Activated naive CD4-positive, alpha-beta T cell treated with anti-CD3 and anti-CD28 coated beads, Interleukin-2, amount 50 U/mL, for 72 hours (primary cell): ENCODE data around the gene LTBP3. TPM values are rescaled to one million over a fixed set of nuclear protein-coding genes. Genes with fewer than 3 reads are reported as not detected.
A peak's percentile ranks its signal among the peaks of the same experiment; 100 is the strongest.
"Not testable (repeated sequence)": the region's sequence is repeated elsewhere in the genome, so short reads cannot be mapped to it uniquely, and the experiment has no call there.

Experiments
- ATAC-seq, 2 donors: fragments of 150-1000 bp; cut with Tn5 transposase; 2 replicates each; pipeline ENCODE4 v1.10.0; 2021; ENCODE audit warnings: mild to moderate bottlenecking in 2 of 2, moderate library complexity in 2 of 2
- DNase-seq, 2 donors: peaks; one replicate each; pipeline ENCODE4 v3.0.0; 2021 to 2022; ENCODE audit warnings: low spot score in 2 of 2
- H3K27ac Mint-ChIP-seq, 2 donors: one replicate each; pipeline ENCODE4 v1.8.0; 2022; ENCODE audit warnings: mild to moderate bottlenecking in 2 of 2, mixed read lengths in 2 of 2
- H3K36me3 Mint-ChIP-seq, 2 donors: one replicate each; pipeline ENCODE4 v1.8.0; 2022; ENCODE audit warnings: mixed read lengths in 2 of 2
- H3K9me3 Mint-ChIP-seq, 2 donors: one replicate each; pipeline ENCODE4 v1.8.0; 2022; ENCODE audit warnings: mixed read lengths in 2 of 2
- total RNA-seq, 2 donors: library from RNA; stranded (reverse); gene quantifications; one replicate each; pipeline ENCODE4 v1.2.3, GENCODE V29; 2022

The LTBP3 gene
- total RNA-seq, 2 donors from 2014 or later: 66.6 to 90.4 TPM

DNA sequence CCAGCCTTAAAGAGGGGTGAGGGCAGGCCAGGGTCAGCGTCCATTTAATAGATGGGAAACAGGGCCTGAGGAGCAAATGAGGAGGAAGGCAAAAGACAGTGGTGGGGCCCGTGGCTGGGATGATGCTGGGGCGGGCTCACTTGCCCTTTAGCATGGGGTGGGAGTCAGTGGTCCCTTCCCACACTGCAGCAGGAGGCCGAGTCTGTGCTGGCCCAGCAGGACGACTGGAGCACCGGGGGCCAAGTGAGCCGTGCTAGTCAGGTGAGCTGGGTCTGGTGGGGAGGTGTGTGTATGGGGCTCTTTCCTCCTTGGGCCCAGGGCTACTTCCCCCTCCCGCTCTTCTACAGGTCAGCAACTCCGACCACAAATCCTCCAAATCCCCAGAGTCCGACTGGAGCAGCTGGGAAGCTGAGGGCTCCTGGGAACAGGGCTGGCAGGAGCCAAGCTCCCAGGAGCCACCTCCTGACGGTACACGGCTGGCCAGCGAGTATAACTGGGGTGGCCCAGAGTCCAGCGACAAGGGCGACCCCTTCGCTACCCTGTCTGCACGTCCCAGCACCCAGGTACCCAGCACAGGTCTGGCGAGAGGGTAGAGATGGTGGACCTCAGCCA, 20.4 kb downstream of the LTBP3 start:
- Mint-ChIP-seq H3K9me3 (no peaks in the 10 kb centered on the region), H3K27ac (peak overlapping the region in 1 of 2 donors; percentile 32), H3K36me3 (no peaks in the 10 kb centered on the region)
- DNase-seq: no peak
- no peak for ATAC-seq

- H3K9me3 Mint-ChIP-seq: no peaks in the 10 kb centered on the region
- H3K27ac Mint-ChIP-seq: peak overlapping the region in 1 of 2 donors; percentile 32
- H3K36me3 Mint-ChIP-seq: no peaks in the 10 kb centered on the region
- ATAC-seq: no peak
- DNase-seq: no peak
Observed at GRCh38 chr11:65537296-65537597, 20.9 kb downstream of the LTBP3 start.

DNA sequence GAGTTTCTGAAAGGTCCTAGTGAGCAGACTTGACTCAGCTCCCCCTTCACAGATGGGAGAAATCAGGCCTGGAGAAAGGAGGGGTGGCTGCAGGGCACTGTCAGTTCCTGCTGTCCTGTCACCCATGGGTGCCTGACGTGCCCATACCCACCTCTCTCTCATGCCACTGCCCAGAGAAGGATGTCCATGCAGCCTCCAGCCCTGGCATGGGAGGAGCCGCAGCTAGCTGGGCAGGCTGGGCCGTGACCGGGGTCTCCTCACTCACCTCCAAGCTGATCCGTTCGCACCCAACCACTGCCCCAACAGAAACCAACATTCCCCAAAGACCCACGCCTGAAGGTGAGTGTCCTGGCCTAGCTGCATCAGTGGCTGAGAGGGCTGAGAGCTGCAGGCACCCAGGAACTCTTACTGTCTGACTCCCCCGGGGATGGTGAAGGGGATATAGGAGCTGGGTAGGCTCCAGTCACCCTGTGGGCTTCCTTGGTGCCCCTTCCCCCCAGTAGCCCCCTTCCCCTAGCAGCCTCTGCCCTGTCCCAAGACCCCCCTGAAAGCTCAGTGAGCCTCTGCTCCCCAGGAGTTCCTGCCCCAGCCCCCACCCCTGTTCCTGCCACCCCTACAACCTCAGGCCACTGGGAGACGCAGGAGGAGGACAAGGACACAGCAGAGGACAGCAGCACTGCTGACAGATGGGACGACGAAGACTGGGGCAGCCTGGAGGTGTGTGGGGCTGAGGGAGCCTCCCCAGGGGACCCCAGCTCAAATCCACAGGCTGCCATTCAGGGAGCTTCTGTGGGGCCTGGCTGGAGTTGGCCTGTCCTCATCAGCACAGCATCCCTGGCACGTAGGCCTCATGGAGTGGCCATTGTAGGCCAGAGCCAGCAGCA, 21.5 kb downstream of the LTBP3 start:
- no peaks in the 10 kb centered on the region for H3K36me3 Mint-ChIP-seq
- no peak for DNase-seq

GRCh38 chr11:65535102-65535501, 23.1 kb downstream of the LTBP3 start:
- Mint-ChIP-seq H3K9me3 (no peaks in the 10 kb centered on the region), H3K36me3 (no peaks in the 10 kb centered on the region), H3K27ac (peak overlapping the region; percentile 8 to 61)
- no peak for ATAC-seq
- no peak for DNase-seq

More for the DNA sequence above, 21.5 kb downstream of the LTBP3 start:
- H3K27ac Mint-ChIP-seq: peak overlapping the region; percentile 8 to 68
- no peak for ATAC-seq
- H3K9me3 Mint-ChIP-seq: no peaks in the 10 kb centered on the region

DNA sequence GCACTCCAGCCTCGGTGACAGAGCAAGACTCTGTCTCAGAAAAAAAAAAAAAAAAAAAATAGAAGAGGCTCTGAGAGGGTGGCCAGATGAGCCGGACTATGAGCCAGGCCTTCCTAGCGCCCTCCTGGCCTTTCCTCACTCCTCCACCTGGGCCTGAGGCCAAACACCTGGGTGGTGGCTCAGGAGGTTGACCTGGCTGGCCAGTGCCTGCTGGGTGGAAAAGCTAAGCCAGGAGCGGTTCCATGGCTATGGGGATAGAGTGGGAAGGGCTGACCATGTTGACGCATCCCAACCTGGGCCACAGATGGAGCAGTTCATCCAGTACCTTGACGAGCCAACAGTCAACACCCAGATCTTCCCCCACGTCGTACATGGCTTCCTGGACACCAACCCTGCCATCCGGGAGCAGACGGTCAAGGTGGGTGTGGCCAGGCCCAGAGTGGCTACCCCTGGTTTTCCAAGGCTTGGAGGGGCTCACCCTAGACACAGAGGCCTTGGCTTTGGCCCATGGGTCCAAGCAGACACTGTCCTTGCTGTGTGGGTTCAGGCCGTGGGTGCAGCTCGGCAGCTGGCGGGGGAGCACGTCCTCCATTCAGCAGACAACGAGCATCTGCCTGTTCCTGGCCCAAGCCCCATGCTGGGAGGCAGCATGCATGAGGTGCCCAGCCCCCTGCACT, 25.6 kb downstream of the LTBP3 start:
- Mint-ChIP-seq H3K36me3 (no peaks in the 10 kb centered on the region), H3K27ac (no peak overlapping the region), H3K9me3 (no peaks in the 10 kb centered on the region)
- no peak for ATAC-seq
- no peak for DNase-seq

- DNase-seq: no peak
- H3K36me3 Mint-ChIP-seq: peaks cover 0 to 5% of the 10 kb centered on the region in 2 donors
- H3K9me3 Mint-ChIP-seq: no peaks in the 10 kb centered on the region
- peak; percentile 27 to 66 for ATAC-seq
- H3K27ac Mint-ChIP-seq: peak overlapping the region; percentile 61 to 72
Observed at GRCh38 chr11:65530157-65530496, 28.0 kb downstream of the LTBP3 start.

GRCh38 chr11:65529475-65530156, 28.5 kb downstream of the LTBP3 start:
- Mint-ChIP-seq H3K36me3 (peaks cover under 1 to 5% of the 10 kb centered on the region in 2 donors), H3K27ac (peak overlapping the region; percentile 61 to 72), H3K9me3 (no peaks in the 10 kb centered on the region)
- DNase-seq: no peak
- ATAC-seq: no peak

- Mint-ChIP-seq H3K9me3 (no peaks in the 10 kb centered on the region), H3K27ac (peak overlapping the region in 1 of 2 donors; percentile 39), H3K36me3 (peaks cover 5% of the 10 kb centered on the region in 2 donors)
- DNase-seq: no peak
- ATAC-seq: no peak
Observed at GRCh38 chr11:65528819-65529350, 29.3 kb downstream of the LTBP3 start.

GRCh38 chr11:65526744-65527143, 31.4 kb downstream of the LTBP3 start:
- Mint-ChIP-seq H3K9me3 (no peaks in the 10 kb centered on the region), H3K36me3 (peaks cover 5% of the 10 kb centered on the region in 2 donors)
- no peak for ATAC-seq

DNA sequence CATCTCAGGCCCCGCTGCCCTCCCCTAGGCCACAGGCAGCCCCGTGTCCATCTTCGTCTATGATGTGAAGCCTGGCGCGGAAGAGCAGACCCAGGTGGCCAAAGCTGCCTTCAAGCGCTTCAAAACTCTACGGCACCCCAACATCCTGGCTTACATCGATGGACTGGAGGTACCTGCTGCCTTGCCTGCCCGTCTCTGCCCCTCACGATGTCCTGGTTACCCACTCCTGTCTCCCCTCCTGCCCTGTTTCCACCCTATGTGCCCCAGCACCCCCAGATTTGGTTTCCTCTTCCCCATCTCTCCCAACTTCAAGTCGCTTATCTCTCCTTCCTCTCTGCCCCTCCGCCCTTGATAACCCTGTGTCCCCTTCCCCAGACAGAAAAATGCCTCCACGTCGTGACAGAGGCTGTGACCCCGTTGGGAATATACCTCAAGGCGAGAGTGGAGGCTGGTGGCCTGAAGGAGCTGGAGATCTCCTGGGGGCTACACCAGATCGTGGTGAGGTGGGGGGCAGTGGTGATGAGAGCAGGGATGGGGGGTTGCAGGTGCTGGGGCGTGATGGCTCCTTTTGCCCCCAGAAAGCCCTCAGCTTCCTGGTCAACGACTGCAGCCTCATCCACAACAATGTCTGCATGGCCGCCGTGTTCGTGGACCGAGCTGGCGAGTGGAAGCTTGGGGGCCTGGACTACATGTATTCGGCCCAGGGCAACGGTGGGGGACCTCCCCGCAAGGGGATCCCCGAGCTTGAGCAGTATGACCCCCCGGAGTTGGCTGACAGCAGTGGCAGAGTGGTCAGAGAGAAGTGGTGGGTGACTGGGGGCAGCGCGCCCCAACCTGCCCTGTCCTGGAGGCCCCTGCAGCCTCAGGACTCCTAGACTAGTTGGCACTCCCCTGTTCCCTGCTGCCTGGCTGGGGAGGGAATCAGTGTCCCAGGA, 32.3 kb downstream of the LTBP3 start:
- Mint-ChIP-seq H3K9me3 (no peaks in the 10 kb centered on the region), H3K36me3 (peaks cover 5% of the 10 kb centered on the region in 2 donors), H3K27ac (peak overlapping the region; percentile 83 to 93)
- no peak for ATAC-seq
- DNase-seq: no peak

More at GRCh38 chr11:65526744-65527143, 31.4 kb downstream of the LTBP3 start:
- H3K27ac Mint-ChIP-seq: no peak overlapping the region
- DNase-seq: no peak

DNA sequence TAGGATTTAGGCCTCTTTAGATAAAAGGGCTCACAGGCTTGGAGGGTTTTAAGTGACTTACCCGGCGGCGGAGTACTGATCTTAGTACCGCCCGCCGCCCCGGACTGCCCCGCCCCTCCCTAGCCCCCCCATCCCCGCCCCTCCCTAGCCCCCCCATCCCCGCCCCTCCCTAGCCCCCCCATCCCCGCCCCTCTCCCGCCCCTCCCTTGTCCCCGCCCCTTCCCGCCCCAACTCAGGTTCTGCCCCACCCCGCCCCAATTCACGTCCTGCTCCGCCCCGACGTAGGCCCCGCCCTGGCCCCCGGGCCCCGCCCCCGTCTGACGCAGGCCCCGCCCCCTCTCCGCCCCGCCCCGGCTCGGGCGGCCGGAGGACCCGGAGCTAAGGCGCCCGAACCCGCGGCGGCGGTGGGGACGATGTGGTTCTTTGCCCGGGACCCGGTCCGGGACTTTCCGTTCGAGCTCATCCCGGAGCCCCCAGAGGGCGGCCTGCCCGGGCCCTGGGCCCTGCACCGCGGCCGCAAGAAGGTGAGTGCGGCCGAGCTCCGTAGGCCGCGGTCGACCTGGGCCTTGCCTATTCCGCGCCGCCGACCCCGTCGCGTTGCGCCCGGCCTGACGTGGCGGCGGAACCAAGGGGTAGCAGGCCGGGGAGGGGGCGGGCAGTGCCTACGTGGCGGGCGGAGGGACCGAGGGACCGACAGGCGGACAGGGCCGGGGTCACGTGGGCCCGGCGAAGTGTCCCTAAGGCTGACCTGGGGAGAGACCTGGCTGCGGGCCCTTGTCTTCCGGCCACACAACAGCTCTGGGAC, 33.2 kb downstream of the LTBP3 start, which contains the start of gene SCYL1:
Gene SCYL1, plus strand, starts transcription at position 343 of the 805 bp plus-strand sequence. Its CDS starts 71 bp downstream, at position 414.
- H3K27ac Mint-ChIP-seq: peak within 1 kb of the TSS; percentile 83 to 93
- H3K36me3 Mint-ChIP-seq: peaks cover 5% of the 10 kb centered on the region in 2 donors
- peak; percentile 82 to 85 for ATAC-seq
- no peaks in the 10 kb centered on the region for H3K9me3 Mint-ChIP-seq
- peak; percentile 79 to 80 for DNase-seq

DNA sequence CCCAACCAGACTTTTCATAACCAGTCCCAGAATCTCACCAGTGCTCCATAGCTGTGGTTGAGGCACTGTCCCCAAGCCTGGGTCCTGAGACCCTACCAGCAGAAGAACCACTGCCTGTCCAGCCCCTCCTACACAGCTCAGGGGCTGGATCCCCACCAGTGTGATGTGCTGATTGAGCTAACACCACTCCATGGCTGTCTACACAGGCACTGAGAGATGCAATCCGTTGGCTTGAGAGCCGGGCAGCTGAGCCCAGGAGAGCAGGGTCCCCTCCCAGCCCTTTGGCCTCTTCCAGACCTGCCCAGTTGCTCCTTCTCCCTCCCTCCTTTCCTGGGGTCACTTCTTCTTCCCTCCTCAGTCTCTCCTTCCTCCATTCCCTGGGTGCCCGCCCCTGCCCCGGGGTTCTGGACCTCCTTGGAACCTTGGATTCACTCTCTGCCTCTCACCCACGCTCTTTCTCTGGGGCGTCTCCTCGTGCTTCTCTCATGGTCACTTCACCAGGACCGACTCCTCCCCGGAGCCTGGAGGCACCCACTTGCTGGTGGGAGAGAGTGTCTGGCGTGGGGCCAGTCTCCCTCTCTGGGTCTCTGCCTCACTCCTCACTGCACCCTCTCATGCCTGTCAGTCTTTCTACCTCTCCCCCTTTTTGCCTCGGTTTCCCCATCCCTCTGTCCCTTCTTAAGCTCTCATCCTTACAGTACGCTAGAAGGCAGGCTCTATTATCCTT, 34.0 kb downstream of the LTBP3 start:
- ATAC-seq (peak; percentile 7 to 36), DNase-seq (no peak)
- peaks cover 5% of the 10 kb centered on the region in 2 donors for H3K36me3 Mint-ChIP-seq
- peak overlapping the region; percentile 73 to 90 for H3K27ac Mint-ChIP-seq
- no peaks in the 10 kb centered on the region for H3K9me3 Mint-ChIP-seq

GRCh38 chr11:65523631-65523968, 34.6 kb downstream of the LTBP3 start:
- not testable (repeated sequence) for H3K36me3 Mint-ChIP-seq, H3K9me3 Mint-ChIP-seq, DNase-seq
- peak overlapping the region; percentile 73 to 85 for H3K27ac Mint-ChIP-seq
- peak in 1 of 2 donors; percentile 12 for ATAC-seq
